Measurements from ENCODE around the gene TPK1. TPM values are rescaled to one million over a fixed set of nuclear protein-coding genes. Genes with fewer than 3 reads are reported as not detected.

The TPK1 gene
- total RNA-seq, 1 donor: 6.9 TPM

DNA sequence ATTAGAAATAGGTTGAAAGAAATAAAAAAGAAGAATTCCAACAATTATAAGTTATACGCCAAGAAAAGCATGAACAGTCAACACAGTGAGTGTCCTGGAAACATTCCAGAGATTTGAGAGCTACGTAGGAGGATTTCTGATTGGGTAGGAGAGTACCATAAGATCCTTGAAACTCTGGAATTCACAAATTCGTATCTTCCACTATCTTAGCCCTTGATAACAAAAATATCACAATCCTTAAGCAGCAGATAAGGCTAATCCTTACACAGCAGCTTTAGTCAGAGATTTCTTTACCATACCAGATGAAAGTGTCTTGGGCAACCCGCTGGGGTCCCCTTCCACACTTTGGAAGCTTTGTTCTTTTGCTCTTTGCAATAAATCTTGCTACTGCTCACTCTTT is 8.2 kb downstream of the TPK1 start:
- Histone ChIP-seq H3K4me1 (ENCODE audit: insufficient read depth, low read length) (peaks cover 45% of the 10 kb centered on the region), H2AFZ (ENCODE audit: low read length) (no peak overlapping the region), H4K20me1 (ENCODE audit: insufficient read depth, low read length) (no peaks in the 10 kb centered on the region), H3K27me3 (ENCODE audit: insufficient read depth, low read length) (no peaks in the 10 kb centered on the region), H3K36me3 (ENCODE audit: insufficient read depth, low read length) (no peaks in the 10 kb centered on the region), H3K9me3 (ENCODE audit: low read depth, low read length) (no peaks in the 10 kb centered on the region), H3K4me3 (ENCODE audit: insufficient read depth, low read length) (no peak overlapping the region), H3K27ac (ENCODE audit: low read depth, low read length) (no peak overlapping the region), H3K4me2 (ENCODE audit: insufficient read depth, low read length) (peak overlapping the region; percentile 39), H3K79me2 (ENCODE audit: insufficient read depth, low read length) (no peaks in the 10 kb centered on the region)
- no peak for DNase-seq (ENCODE audit: insufficient read length, low spot score, missing footprints)
- TF ChIP-seq CTCF (IDR thresholded peaks at IDR 0.05; ENCODE audit: extremely low read depth, low read depth, low read length): no peak

- peak overlapping the region; percentile 49 for H2AFZ ChIP-seq (ENCODE audit: low read length)
- H3K27me3 ChIP-seq (ENCODE audit: insufficient read depth, low read length): no peaks in the 10 kb centered on the region
- no peaks in the 10 kb centered on the region for H3K79me2 ChIP-seq (ENCODE audit: insufficient read depth, low read length)
- DNase-seq (ENCODE audit: insufficient read length, low spot score, missing footprints): no peak
- H3K4me2 ChIP-seq (ENCODE audit: insufficient read depth, low read length): peak overlapping the region; percentile 43
- H3K27ac ChIP-seq (ENCODE audit: low read depth, low read length): peak overlapping the region; percentile 49
- no peaks in the 10 kb centered on the region for H3K9me3 ChIP-seq (ENCODE audit: low read depth, low read length)
- no peaks in the 10 kb centered on the region for H3K36me3 ChIP-seq (ENCODE audit: insufficient read depth, low read length)
- peaks cover 45% of the 10 kb centered on the region for H3K4me1 ChIP-seq (ENCODE audit: insufficient read depth, low read length)
- no peaks in the 10 kb centered on the region for H4K20me1 ChIP-seq (ENCODE audit: insufficient read depth, low read length)
- no peak overlapping the region for H3K4me3 ChIP-seq (ENCODE audit: insufficient read depth, low read length)
- TF ChIP-seq CTCF (IDR thresholded peaks at IDR 0.05; ENCODE audit: extremely low read depth, low read depth, low read length): no peak
Observed at GRCh38 chr7:144826208-144826607, 9.6 kb downstream of the TPK1 start.

GRCh38 chr7:144824360-144824759 is 11.5 kb downstream of the TPK1 start:
- peaks cover 39% of the 10 kb centered on the region for H3K4me1 ChIP-seq (ENCODE audit: insufficient read depth, low read length)
- no peaks in the 10 kb centered on the region for H4K20me1 ChIP-seq (ENCODE audit: insufficient read depth, low read length)
- no peak overlapping the region for H3K4me3 ChIP-seq (ENCODE audit: insufficient read depth, low read length)
- no peak overlapping the region for H2AFZ ChIP-seq (ENCODE audit: low read length)
- peak overlapping the region; percentile 40 for H3K27ac ChIP-seq (ENCODE audit: low read depth, low read length)
- H3K9me3 ChIP-seq (ENCODE audit: low read depth, low read length): no peaks in the 10 kb centered on the region
- no peaks in the 10 kb centered on the region for H3K36me3 ChIP-seq (ENCODE audit: insufficient read depth, low read length)
- peak; percentile 77 for DNase-seq (ENCODE audit: insufficient read length, low spot score, missing footprints)
- no peak for TF ChIP-seq CTCF (IDR thresholded peaks at IDR 0.05; ENCODE audit: extremely low read depth, low read depth, low read length)
- no peaks in the 10 kb centered on the region for H3K79me2 ChIP-seq (ENCODE audit: insufficient read depth, low read length)
- no peak overlapping the region for H3K4me2 ChIP-seq (ENCODE audit: insufficient read depth, low read length)
- no peaks in the 10 kb centered on the region for H3K27me3 ChIP-seq (ENCODE audit: insufficient read depth, low read length)

- H3K9me3 ChIP-seq (ENCODE audit: low read depth, low read length): no peaks in the 10 kb centered on the region
- H3K4me2 ChIP-seq (ENCODE audit: insufficient read depth, low read length): no peak overlapping the region
- H3K36me3 ChIP-seq (ENCODE audit: insufficient read depth, low read length): no peaks in the 10 kb centered on the region
- no peak overlapping the region for H3K27ac ChIP-seq (ENCODE audit: low read depth, low read length)
- H4K20me1 ChIP-seq (ENCODE audit: insufficient read depth, low read length): no peaks in the 10 kb centered on the region
- H3K79me2 ChIP-seq (ENCODE audit: insufficient read depth, low read length): no peaks in the 10 kb centered on the region
- H3K4me3 ChIP-seq (ENCODE audit: insufficient read depth, low read length): no peak overlapping the region
- no peak for DNase-seq (ENCODE audit: insufficient read length, low spot score, missing footprints)
- no peaks in the 10 kb centered on the region for H3K27me3 ChIP-seq (ENCODE audit: insufficient read depth, low read length)
- H2AFZ ChIP-seq (ENCODE audit: low read length): no peak overlapping the region
- H3K4me1 ChIP-seq (ENCODE audit: insufficient read depth, low read length): peaks cover 32% of the 10 kb centered on the region
- no peak for TF ChIP-seq CTCF (IDR thresholded peaks at IDR 0.05; ENCODE audit: extremely low read depth, low read depth, low read length)
Observed at GRCh38 chr7:144822223-144822622, 13.6 kb downstream of the TPK1 start.
